ENCODE results near the gene IRS2.

Gene IRS2

GRCh38 chr13:109730812-109731335 lies 55.5 kb downstream of the IRS2 start:
- no peak for DNase-seq (ENCODE audit: low spot score)

GRCh38 chr13:109728791-109729731 lies 57.3 kb downstream of the IRS2 start:
- no peak for DNase-seq (ENCODE audit: low spot score)

GRCh38 chr13:109728061-109728460 lies 58.3 kb downstream of the IRS2 start:
- DNase-seq (ENCODE audit: low spot score), result no peak

- DNase-seq (ENCODE audit: low spot score), result no peak
Observed at GRCh38 chr13:109727251-109727650, 59.1 kb downstream of the IRS2 start.

GRCh38 chr13:109725995-109726637 lies 60.3 kb downstream of the IRS2 start:
- DNase-seq (ENCODE audit: low spot score), result no peak

GRCh38 chr13:109725297-109725696 lies 61.1 kb downstream of the IRS2 start:
- no peak for DNase-seq (ENCODE audit: low spot score)

- no peak for DNase-seq (ENCODE audit: low spot score)
Observed at GRCh38 chr13:109724603-109725002, 61.8 kb downstream of the IRS2 start.

- DNase-seq (ENCODE audit: low spot score), result no peak
Observed at GRCh38 chr13:109723046-109723445, 63.3 kb downstream of the IRS2 start.

- DNase-seq (ENCODE audit: low spot score), result no peak
Observed at GRCh38 chr13:109722068-109722467, 64.3 kb downstream of the IRS2 start.

- DNase-seq (ENCODE audit: low spot score), result no peak
Observed at GRCh38 chr13:109720758-109721184, 65.6 kb downstream of the IRS2 start.

GRCh38 chr13:109719962-109720646 lies 66.3 kb downstream of the IRS2 start:
- no peak for DNase-seq (ENCODE audit: low spot score)

- DNase-seq (ENCODE audit: low spot score), result no peak
Observed at GRCh38 chr13:109718726-109719125, 67.7 kb downstream of the IRS2 start.

GRCh38 chr13:109717686-109718085 lies 68.7 kb downstream of the IRS2 start:
- DNase-seq (ENCODE audit: low spot score), result no peak

GRCh38 chr13:109715902-109716301 lies 70.5 kb downstream of the IRS2 start:
- peak; percentile 40 for DNase-seq (ENCODE audit: low spot score)

- no peak for DNase-seq (ENCODE audit: low spot score)
Observed at GRCh38 chr13:109713681-109714080, 72.7 kb downstream of the IRS2 start.

GRCh38 chr13:109712124-109712722 lies 74.2 kb downstream of the IRS2 start:
- no peak for DNase-seq (ENCODE audit: low spot score)

GRCh38 chr13:109707742-109708617 lies 78.4 kb downstream of the IRS2 start:
- no peak for DNase-seq (ENCODE audit: low spot score)

GRCh38 chr13:109707044-109707741 lies 79.2 kb downstream of the IRS2 start:
- no peak for DNase-seq (ENCODE audit: low spot score)

- DNase-seq (ENCODE audit: low spot score), result no peak
Observed at GRCh38 chr13:109706015-109706715, 80.2 kb downstream of the IRS2 start.

Data from AG08395 (cell line).